SK-N-SH treated with all-trans-retinoic acid at 6 μM for 48 hours (cell line): Measurements from ENCODE around the gene CLSTN2.

Experiments used
- ATAC-seq: fragments of 200-7000 bp; cut with Tn5 transposase; 3 replicates; pipeline ENCODE4 v1.9.1; 2020; ENCODE audit warnings: mild to moderate bottlenecking, moderate library complexity
- ARNTL ChIP-seq: fragments of 450-650 bp; formaldehyde crosslinking; IDR thresholded peaks from 2 replicates; pipeline ENCODE4 v1.5.0; 2020; ENCODE audit warnings: low read depth, mild to moderate bottlenecking, moderate library complexity, borderline replicate concordance
- BACH2 ChIP-seq: fragments of 250-450 bp; sonication (Bioruptor Pico); IDR thresholded peaks from 2 replicates; pipeline ENCODE4 v1.9.0; 2021; ENCODE audit warnings: mild to moderate bottlenecking, borderline replicate concordance
- CSDC2 ChIP-seq: fragments of 250-450 bp; sonication (Bioruptor Pico); IDR thresholded peaks from 2 replicates; pipeline ENCODE4 v1.5.0; 2020; ENCODE audit warnings: mild to moderate bottlenecking, moderate library complexity
- ESRRG ChIP-seq: fragments of 250-450 bp; sonication (Bioruptor Pico); IDR thresholded peaks from 2 replicates; pipeline ENCODE4 v1.6.1; 2021; ENCODE audit warnings: mild to moderate bottlenecking
- GLIS3 ChIP-seq: fragments of 250-450 bp; sonication (Bioruptor Pico); IDR thresholded peaks from 2 replicates; pipeline ENCODE4 v1.5.0; 2020; ENCODE audit warnings: mild to moderate bottlenecking, moderate library complexity
- ISL1 ChIP-seq: fragments of 250-450 bp; sonication (Bioruptor Pico); IDR thresholded peaks from 2 replicates; pipeline ENCODE4 v2.1.2; 2022; ENCODE audit warnings: mild to moderate bottlenecking, moderate library complexity
- OSR1 ChIP-seq: fragments of 250-450 bp; sonication (Bioruptor Pico); IDR thresholded peaks from 2 replicates; pipeline ENCODE4 v1.8.0; 2022; ENCODE audit warnings: moderate library complexity, mild to moderate bottlenecking, inconsistent platforms
- PPARA ChIP-seq: fragments of 250-450 bp; sonication (Bioruptor Pico); IDR thresholded peaks from 2 replicates; pipeline ENCODE4 v1.5.0; 2020; ENCODE audit warnings: mild to moderate bottlenecking, borderline replicate concordance
- RARB ChIP-seq: fragments of 250-450 bp; sonication (Bioruptor Pico); IDR thresholded peaks from 2 replicates; pipeline ENCODE4 v1.8.0; 2021; ENCODE audit warnings: mild to moderate bottlenecking, moderate library complexity
- SNAI2 ChIP-seq: fragments of 250-450 bp; sonication (Bioruptor Pico); IDR thresholded peaks from 2 replicates; pipeline ENCODE4 v1.5.0; 2020; ENCODE audit warnings: mild to moderate bottlenecking, moderate library complexity
- TCF4 ChIP-seq: fragments of 250-450 bp; sonication (Bioruptor Pico); IDR thresholded peaks from 2 replicates; pipeline ENCODE4 v1.8.0; 2021; ENCODE audit warnings: mild to moderate bottlenecking, moderate library complexity, borderline replicate concordance
- TOX ChIP-seq: fragments of 250-450 bp; sonication (Bioruptor Pico); IDR thresholded peaks from 2 replicates; pipeline ENCODE4 v1.8.0; 2021; ENCODE audit warnings: mild to moderate bottlenecking, moderate library complexity, borderline replicate concordance
- ZC3H10 ChIP-seq: fragments of 250-450 bp; sonication (Bioruptor Pico); IDR thresholded peaks from 2 replicates; pipeline ENCODE4 v1.5.1; 2021; ENCODE audit warnings: mild to moderate bottlenecking, moderate library complexity
- ZFP3 ChIP-seq: fragments of 250-450 bp; sonication (Bioruptor Pico); IDR thresholded peaks from 2 replicates; pipeline ENCODE4 v1.5.0; 2020; ENCODE audit warnings: mild to moderate bottlenecking, moderate library complexity
- ZFP30 ChIP-seq: fragments of 450-650 bp; formaldehyde crosslinking; IDR thresholded peaks from 2 replicates; pipeline ENCODE4 v1.5.0; 2022; ENCODE audit warnings: mild to moderate bottlenecking, moderate library complexity
- ZNF565 ChIP-seq: fragments of 450-650 bp; formaldehyde crosslinking; conservative IDR thresholded peaks from 2 replicates; pipeline ENCODE4 v1.5.0; 2020; ENCODE audit warnings: low read depth, mild to moderate bottlenecking, moderate library complexity
- ZNF70 ChIP-seq: fragments of 450-650 bp; formaldehyde crosslinking; IDR thresholded peaks from 2 replicates; pipeline ENCODE4 v1.5.0; 2020; ENCODE audit warnings: mild to moderate bottlenecking, moderate library complexity
- ZNF8 ChIP-seq: fragments of 450-650 bp; formaldehyde crosslinking; IDR thresholded peaks from 2 replicates; pipeline ENCODE4 v1.5.0; 2020; ENCODE audit warnings: mild to moderate bottlenecking, moderate library complexity
- TF ChIP-seq, protein P1 (sequence below): fragments of 250-450 bp; sonication (Bioruptor Pico); IDR thresholded peaks from 2 replicates; pipeline ENCODE4 v1.5.1; 2020; ENCODE audit warnings: low read depth, mild to moderate bottlenecking, moderate library complexity
- TF ChIP-seq, protein P2 (sequence below): fragments of 250-450 bp; sonication (Bioruptor Pico); IDR thresholded peaks from 2 replicates; pipeline ENCODE4 v1.5.0; 2020; ENCODE audit warnings: mild to moderate bottlenecking, moderate library complexity
- TF ChIP-seq, protein P3 (sequence below): fragments of 250-450 bp; sonication (Bioruptor Pico); IDR thresholded peaks from 2 replicates; pipeline ENCODE4 v1.8.0; 2020; ENCODE audit warnings: mild to moderate bottlenecking, moderate library complexity, borderline replicate concordance
- TF ChIP-seq, protein P4 (sequence below): fragments of 250-450 bp; sonication (Bioruptor Pico); IDR thresholded peaks from 2 replicates; pipeline ENCODE4 v1.8.0; 2021; ENCODE audit warnings: low read depth, mild to moderate bottlenecking, moderate library complexity, borderline replicate concordance
- TF ChIP-seq, protein P5 (sequence below): fragments of 250-450 bp; sonication (Bioruptor Pico); IDR thresholded peaks from 2 replicates; pipeline ENCODE4 v1.5.1; 2021; ENCODE audit warnings: mild to moderate bottlenecking, moderate library complexity

The CLSTN2 gene

GRCh38 chr3:140434261-140434905 is 499.4 kb downstream of the CLSTN2 start (continued):
- TF ChIP-seq ZFP3 (CRISPR knock-in tag) (no peak), SNAI2 (CRISPR knock-in tag) (no peak), ZNF70 (CRISPR knock-in tag) (no peak), ZFP30 (CRISPR knock-in tag) (no peak), ZNF8 (CRISPR knock-in tag) (no peak)

DNA sequence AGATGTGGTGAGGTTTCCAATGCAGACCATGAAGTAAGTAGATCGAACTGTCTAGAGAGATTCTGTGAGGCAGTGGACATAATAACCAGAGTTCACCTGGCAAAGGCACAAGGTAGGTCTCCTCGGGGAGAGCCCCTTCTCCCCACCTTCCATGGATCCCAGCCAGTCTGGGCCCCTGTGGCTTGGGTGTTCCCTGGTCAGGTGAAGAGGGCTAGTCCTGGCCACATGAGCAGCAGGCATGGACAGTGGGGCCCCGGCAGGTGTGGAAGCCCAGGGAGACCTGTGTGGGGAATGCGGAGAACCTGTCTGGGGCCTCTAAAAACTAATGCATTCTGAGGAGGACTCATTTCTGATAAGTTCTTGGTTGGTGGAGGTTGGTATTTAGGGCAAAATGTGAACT is 501.4 kb downstream of the CLSTN2 start:
- TF ChIP-seq RARB (CRISPR knock-in tag): no peak
- TF ChIP-seq PPARA (CRISPR knock-in tag): no peak
- TF ChIP-seq SNAI2 (CRISPR knock-in tag): no peak
- TF ChIP-seq CSDC2 (CRISPR knock-in tag): no peak
- no peak for TF ChIP-seq TCF4 (CRISPR knock-in tag)
- TF ChIP-seq, protein P1, sequence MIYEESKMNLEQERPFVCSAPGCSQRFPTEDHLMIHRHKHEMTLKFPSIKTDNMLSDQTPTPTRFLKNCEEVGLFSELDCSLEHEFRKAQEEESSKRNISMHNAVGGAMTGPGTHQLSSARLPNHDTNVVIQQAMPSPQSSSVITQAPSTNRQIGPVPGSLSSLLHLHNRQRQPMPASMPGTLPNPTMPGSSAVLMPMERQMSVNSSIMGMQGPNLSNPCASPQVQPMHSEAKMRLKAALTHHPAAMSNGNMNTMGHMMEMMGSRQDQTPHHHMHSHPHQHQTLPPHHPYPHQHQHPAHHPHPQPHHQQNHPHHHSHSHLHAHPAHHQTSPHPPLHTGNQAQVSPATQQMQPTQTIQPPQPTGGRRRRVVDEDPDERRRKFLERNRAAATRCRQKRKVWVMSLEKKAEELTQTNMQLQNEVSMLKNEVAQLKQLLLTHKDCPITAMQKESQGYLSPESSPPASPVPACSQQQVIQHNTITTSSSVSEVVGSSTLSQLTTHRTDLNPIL: no peak
- no peak for TF ChIP-seq ZFP3 (CRISPR knock-in tag)
- TF ChIP-seq, protein P2, sequence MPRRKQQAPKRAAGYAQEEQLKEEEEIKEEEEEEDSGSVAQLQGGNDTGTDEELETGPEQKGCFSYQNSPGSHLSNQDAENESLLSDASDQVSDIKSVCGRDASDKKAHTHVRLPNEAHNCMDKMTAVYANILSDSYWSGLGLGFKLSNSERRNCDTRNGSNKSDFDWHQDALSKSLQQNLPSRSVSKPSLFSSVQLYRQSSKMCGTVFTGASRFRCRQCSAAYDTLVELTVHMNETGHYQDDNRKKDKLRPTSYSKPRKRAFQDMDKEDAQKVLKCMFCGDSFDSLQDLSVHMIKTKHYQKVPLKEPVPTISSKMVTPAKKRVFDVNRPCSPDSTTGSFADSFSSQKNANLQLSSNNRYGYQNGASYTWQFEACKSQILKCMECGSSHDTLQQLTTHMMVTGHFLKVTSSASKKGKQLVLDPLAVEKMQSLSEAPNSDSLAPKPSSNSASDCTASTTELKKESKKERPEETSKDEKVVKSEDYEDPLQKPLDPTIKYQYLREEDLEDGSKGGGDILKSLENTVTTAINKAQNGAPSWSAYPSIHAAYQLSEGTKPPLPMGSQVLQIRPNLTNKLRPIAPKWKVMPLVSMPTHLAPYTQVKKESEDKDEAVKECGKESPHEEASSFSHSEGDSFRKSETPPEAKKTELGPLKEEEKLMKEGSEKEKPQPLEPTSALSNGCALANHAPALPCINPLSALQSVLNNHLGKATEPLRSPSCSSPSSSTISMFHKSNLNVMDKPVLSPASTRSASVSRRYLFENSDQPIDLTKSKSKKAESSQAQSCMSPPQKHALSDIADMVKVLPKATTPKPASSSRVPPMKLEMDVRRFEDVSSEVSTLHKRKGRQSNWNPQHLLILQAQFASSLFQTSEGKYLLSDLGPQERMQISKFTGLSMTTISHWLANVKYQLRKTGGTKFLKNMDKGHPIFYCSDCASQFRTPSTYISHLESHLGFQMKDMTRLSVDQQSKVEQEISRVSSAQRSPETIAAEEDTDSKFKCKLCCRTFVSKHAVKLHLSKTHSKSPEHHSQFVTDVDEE (CRISPR knock-in tag): no peak
- TF ChIP-seq ISL1 (CRISPR knock-in tag): no peak
- TF ChIP-seq ZNF8 (CRISPR knock-in tag): no peak
- TF ChIP-seq ZNF70 (CRISPR knock-in tag): no peak
- TF ChIP-seq, protein P3, sequence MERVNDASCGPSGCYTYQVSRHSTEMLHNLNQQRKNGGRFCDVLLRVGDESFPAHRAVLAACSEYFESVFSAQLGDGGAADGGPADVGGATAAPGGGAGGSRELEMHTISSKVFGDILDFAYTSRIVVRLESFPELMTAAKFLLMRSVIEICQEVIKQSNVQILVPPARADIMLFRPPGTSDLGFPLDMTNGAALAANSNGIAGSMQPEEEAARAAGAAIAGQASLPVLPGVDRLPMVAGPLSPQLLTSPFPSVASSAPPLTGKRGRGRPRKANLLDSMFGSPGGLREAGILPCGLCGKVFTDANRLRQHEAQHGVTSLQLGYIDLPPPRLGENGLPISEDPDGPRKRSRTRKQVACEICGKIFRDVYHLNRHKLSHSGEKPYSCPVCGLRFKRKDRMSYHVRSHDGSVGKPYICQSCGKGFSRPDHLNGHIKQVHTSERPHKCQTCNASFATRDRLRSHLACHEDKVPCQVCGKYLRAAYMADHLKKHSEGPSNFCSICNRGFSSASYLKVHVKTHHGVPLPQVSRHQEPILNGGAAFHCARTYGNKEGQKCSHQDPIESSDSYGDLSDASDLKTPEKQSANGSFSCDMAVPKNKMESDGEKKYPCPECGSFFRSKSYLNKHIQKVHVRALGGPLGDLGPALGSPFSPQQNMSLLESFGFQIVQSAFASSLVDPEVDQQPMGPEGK (CRISPR knock-in tag): no peak
- no peak for TF ChIP-seq ARNTL
- no peak for TF ChIP-seq ESRRG (CRISPR knock-in tag)
- TF ChIP-seq, protein P4, sequence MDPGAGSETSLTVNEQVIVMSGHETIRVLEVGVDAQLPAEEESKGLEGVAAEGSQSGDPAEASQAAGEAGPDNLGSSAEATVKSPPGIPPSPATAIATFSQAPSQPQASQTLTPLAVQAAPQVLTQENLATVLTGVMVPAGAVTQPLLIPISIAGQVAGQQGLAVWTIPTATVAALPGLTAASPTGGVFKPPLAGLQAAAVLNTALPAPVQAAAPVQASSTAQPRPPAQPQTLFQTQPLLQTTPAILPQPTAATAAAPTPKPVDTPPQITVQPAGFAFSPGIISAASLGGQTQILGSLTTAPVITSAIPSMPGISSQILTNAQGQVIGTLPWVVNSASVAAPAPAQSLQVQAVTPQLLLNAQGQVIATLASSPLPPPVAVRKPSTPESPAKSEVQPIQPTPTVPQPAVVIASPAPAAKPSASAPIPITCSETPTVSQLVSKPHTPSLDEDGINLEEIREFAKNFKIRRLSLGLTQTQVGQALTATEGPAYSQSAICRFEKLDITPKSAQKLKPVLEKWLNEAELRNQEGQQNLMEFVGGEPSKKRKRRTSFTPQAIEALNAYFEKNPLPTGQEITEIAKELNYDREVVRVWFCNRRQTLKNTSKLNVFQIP (CRISPR knock-in tag): no peak
- TF ChIP-seq OSR1 (CRISPR knock-in tag): no peak
- TF ChIP-seq ZNF565 (CRISPR knock-in tag): no peak
- TF ChIP-seq ZFP30 (CRISPR knock-in tag): no peak
- TF ChIP-seq, protein P5, sequence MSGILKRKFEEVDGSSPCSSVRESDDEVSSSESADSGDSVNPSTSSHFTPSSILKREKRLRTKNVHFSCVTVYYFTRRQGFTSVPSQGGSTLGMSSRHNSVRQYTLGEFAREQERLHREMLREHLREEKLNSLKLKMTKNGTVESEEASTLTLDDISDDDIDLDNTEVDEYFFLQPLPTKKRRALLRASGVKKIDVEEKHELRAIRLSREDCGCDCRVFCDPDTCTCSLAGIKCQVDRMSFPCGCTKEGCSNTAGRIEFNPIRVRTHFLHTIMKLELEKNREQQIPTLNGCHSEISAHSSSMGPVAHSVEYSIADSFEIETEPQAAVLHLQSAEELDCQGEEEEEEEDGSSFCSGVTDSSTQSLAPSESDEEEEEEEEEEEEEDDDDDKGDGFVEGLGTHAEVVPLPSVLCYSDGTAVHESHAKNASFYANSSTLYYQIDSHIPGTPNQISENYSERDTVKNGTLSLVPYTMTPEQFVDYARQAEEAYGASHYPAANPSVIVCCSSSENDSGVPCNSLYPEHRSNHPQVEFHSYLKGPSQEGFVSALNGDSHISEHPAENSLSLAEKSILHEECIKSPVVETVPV (CRISPR knock-in tag): no peak
- no peak for TF ChIP-seq GLIS3 (CRISPR knock-in tag)

GRCh38 chr3:140438736-140439470 is 503.9 kb downstream of the CLSTN2 start:
- TF ChIP-seq ZFP3 (CRISPR knock-in tag) (no peak), SNAI2 (CRISPR knock-in tag) (no peak), RARB (CRISPR knock-in tag) (no peak), ZNF8 (CRISPR knock-in tag) (no peak), GLIS3 (CRISPR knock-in tag) (no peak), ESRRG (CRISPR knock-in tag) (no peak), ISL1 (CRISPR knock-in tag) (no peak), ZNF565 (CRISPR knock-in tag) (no peak), TOX (no peak), OSR1 (CRISPR knock-in tag) (no peak), ZC3H10 (CRISPR knock-in tag) (no peak), BACH2 (no peak), ZFP30 (CRISPR knock-in tag) (no peak), PPARA (CRISPR knock-in tag) (no peak)
- TF ChIP-seq, protein P5 (CRISPR knock-in tag): no peak
- TF ChIP-seq, protein P3 (CRISPR knock-in tag): no peak
- TF ChIP-seq, all 23 proteins: peak for 0
- no peak for ATAC-seq

More for the DNA sequence above, 501.4 kb downstream of the CLSTN2 start:
- no peak for ATAC-seq
